HG02623 (cell line): ENCODE measurements around the gene MFAP3L.

ENCODE experiments used
- ATAC-seq: cut with Tn5 transposase; IDR thresholded peaks from one replicate; pipeline ENCODE4 v1.9.1; 2021; ENCODE audit warnings: moderate library complexity; ENCODE audit not compliant: unreplicated experiment

Gene MFAP3L

GRCh38 chr4:169988252-169988651, 37.9 kb downstream of the MFAP3L start:
- ATAC-seq: no peak

GRCh38 chr4:169987327-169988228, 38.6 kb downstream of the MFAP3L start:
- no peak for ATAC-seq

GRCh38 chr4:169986369-169986768, 39.8 kb downstream of the MFAP3L start:
- ATAC-seq: no peak

- ATAC-seq: no peak
These were observed 40.3 kb downstream of the MFAP3L start for GRCh38 chr4:169985881-169986280.

- ATAC-seq: no peak
These were observed 41.5 kb downstream of the MFAP3L start for GRCh38 chr4:169984745-169985144.

- ATAC-seq: no peak
These were observed 42.0 kb downstream of the MFAP3L start for GRCh38 chr4:169984173-169984572.

- no peak for ATAC-seq
These were observed 49.2 kb downstream of the MFAP3L start for GRCh38 chr4:169976951-169977350.

- ATAC-seq: no peak
These were observed 50.1 kb downstream of the MFAP3L start for GRCh38 chr4:169975838-169976796.

GRCh38 chr4:169975131-169975837, 50.9 kb downstream of the MFAP3L start:
- no peak for ATAC-seq

GRCh38 chr4:169971456-169972015, 54.7 kb downstream of the MFAP3L start:
- ATAC-seq: no peak

GRCh38 chr4:169968999-169969398, 57.2 kb downstream of the MFAP3L start:
- no peak for ATAC-seq

- no peak for ATAC-seq
These were observed 62.2 kb downstream of the MFAP3L start for GRCh38 chr4:169963998-169964397.

- ATAC-seq: no peak
These were observed 66.9 kb downstream of the MFAP3L start for GRCh38 chr4:169959254-169959653.

GRCh38 chr4:169958629-169959028, 67.6 kb downstream of the MFAP3L start:
- ATAC-seq: no peak

GRCh38 chr4:169957785-169958184, 68.4 kb downstream of the MFAP3L start:
- ATAC-seq: no peak

GRCh38 chr4:169956091-169956843, 69.9 kb downstream of the MFAP3L start:
- ATAC-seq: no peak

GRCh38 chr4:169955521-169955920, 70.7 kb downstream of the MFAP3L start:
- no peak for ATAC-seq

- peak; percentile 75 for ATAC-seq
These were observed 73.8 kb downstream of the MFAP3L start for GRCh38 chr4:169952236-169953002.

- ATAC-seq: no peak
These were observed 77.9 kb downstream of the MFAP3L start for GRCh38 chr4:169948271-169948670.
